Aorta (tissue), 4 donors: ENCODE data around the gene BCL2L2. TPM values are rescaled to one million over a fixed set of nuclear protein-coding genes. Genes with fewer than 3 reads are reported as not detected.

Experiments used
- polyA plus RNA-seq, 2 donors: library from polyadenylated mRNA; stranded (reverse); fragments of 200-250 nt; gene quantifications; one replicate each; pipeline ENCODE4 v1.2.3, GENCODE V29; 2013
- total RNA-seq, 2 donors: library from RNA; stranded (reverse); fragmentation: NEBNext Ultra II Directional; extraction: Animal tissue kit (Norgen Biotek cat#: 25700); gene quantifications; one replicate each; pipeline ENCODE4 v1.2.1, GENCODE V29; 2021
- donor health status: healthy with polysubstance abuse.
- donor health status: Bipolar disorder and iron deficiency.
- donor health status: DM: no; HTN: no; CAD: no.
- donor health status: DM: yes; HTN: yes; CAD: no.

The BCL2L2 gene
- total and polyA plus RNA-seq, 4 donors = 66.1 to 114 (median 69.7) TPM

Other genes with a start within 250 kb of the BCL2L2 start
- gene CDH24, start 249.3 kb upstream of the BCL2L2 start, total RNA-seq = 10 to 100 TPM in 1 of 2 donors, 1 to 10 TPM in 1; 3.4 to 11.4 TPM
- gene CDH24, start 249.3 kb upstream of the BCL2L2 start, polyA plus RNA-seq = 1 to 10 TPM in 1 of 2 donors, not detected in 1; 4.1 TPM
- 100 to 1,000 TPM; 134 to 183 TPM for gene ACIN1, start 211.7 kb upstream of the BCL2L2 start, total RNA-seq
- gene ACIN1, start 211.7 kb upstream of the BCL2L2 start, polyA plus RNA-seq = 100 to 1,000 TPM in 1 of 2 donors, 10 to 100 TPM in 1; 34.1 to 147 TPM
- 10 to 100 TPM; 37.6 to 41.4 TPM for gene C14orf119, start 211.3 kb upstream of the BCL2L2 start, total RNA-seq
- 10 to 100 TPM; 27.8 to 32.2 TPM for gene C14orf119, start 211.3 kb upstream of the BCL2L2 start, polyA plus RNA-seq
- gene CIROP, start 201.8 kb upstream of the BCL2L2 start, total RNA-seq = under 1 TPM in 1 of 2 donors, not detected in 1; 0.18 TPM
- not detected for gene CIROP, start 201.8 kb upstream of the BCL2L2 start, polyA plus RNA-seq
- under 1 TPM; 0.29 to 0.33 TPM for gene CEBPE, start 187.6 kb upstream of the BCL2L2 start, total RNA-seq
- gene CEBPE, start 187.6 kb upstream of the BCL2L2 start, polyA plus RNA-seq = under 1 TPM in 1 of 2 donors, not detected in 1; 0.13 TPM
- 10 to 100 TPM; 20.0 to 31.4 TPM for gene SLC7A8, start 123.2 kb upstream of the BCL2L2 start, total RNA-seq
- 10 to 100 TPM in 1 of 2 donors, 1 to 10 TPM in 1; 8.9 to 11.0 TPM for gene SLC7A8, start 123.2 kb upstream of the BCL2L2 start, polyA plus RNA-seq
- not detected for gene RNF212B, start 68.9 kb upstream of the BCL2L2 start, total RNA-seq
- gene RNF212B, start 68.9 kb upstream of the BCL2L2 start, polyA plus RNA-seq = not detected
- 10 to 100 TPM in 1 of 2 donors, 1 to 10 TPM in 1; 5.8 to 10.6 TPM for gene HOMEZ, start 20.7 kb upstream of the BCL2L2 start, total RNA-seq
- gene HOMEZ, start 20.7 kb upstream of the BCL2L2 start, polyA plus RNA-seq = 1 to 10 TPM; 1.9 to 2.9 TPM
- gene PPP1R3E, start 4.0 kb upstream of the BCL2L2 start, total RNA-seq = 10 to 100 TPM in 1 of 2 donors, 1 to 10 TPM in 1; 9.3 to 13.8 TPM
- gene PPP1R3E, start 4.0 kb upstream of the BCL2L2 start, polyA plus RNA-seq = 10 to 100 TPM in 1 of 2 donors, 1 to 10 TPM in 1; 4.9 to 13.3 TPM
- gene PABPN1, start 14.6 kb downstream of the BCL2L2 start, total RNA-seq = 100 to 1,000 TPM; 106 to 139 TPM
- gene PABPN1, start 14.6 kb downstream of the BCL2L2 start, polyA plus RNA-seq = 100 to 1,000 TPM in 1 of 2 donors, 10 to 100 TPM in 1; 57.0 to 226 TPM
- gene SLC22A17, start 46.1 kb downstream of the BCL2L2 start, total RNA-seq = 10 to 100 TPM; 25.8 to 47.8 TPM
- gene SLC22A17, start 46.1 kb downstream of the BCL2L2 start, polyA plus RNA-seq = 10 to 100 TPM in 1 of 2 donors, 1 to 10 TPM in 1; 7.5 to 85.8 TPM
- 10 to 100 TPM; 19.7 to 24.5 TPM for gene EFS, start 58.3 kb downstream of the BCL2L2 start, total RNA-seq
- 10 to 100 TPM in 1 of 2 donors, 1 to 10 TPM in 1; 5.5 to 36.7 TPM for gene EFS, start 58.3 kb downstream of the BCL2L2 start, polyA plus RNA-seq
- gene IL25, start 66.0 kb downstream of the BCL2L2 start, total RNA-seq = not detected
- not detected for gene IL25, start 66.0 kb downstream of the BCL2L2 start, polyA plus RNA-seq
- gene CMTM5, start 70.2 kb downstream of the BCL2L2 start, total RNA-seq = 1 to 10 TPM in 1 of 2 donors, not detected in 1; 4.1 TPM
- gene CMTM5, start 70.2 kb downstream of the BCL2L2 start, polyA plus RNA-seq = 1 to 10 TPM in 1 of 2 donors, under 1 TPM in 1; 0.50 to 1.5 TPM
- not detected for gene MYH6, start 101.4 kb downstream of the BCL2L2 start, total RNA-seq
- 10 to 100 TPM in 1 of 2 donors, under 1 TPM in 1; 0.67 to 11.5 TPM for gene MYH6, start 101.4 kb downstream of the BCL2L2 start, polyA plus RNA-seq
- gene MYH7, start 128.8 kb downstream of the BCL2L2 start, total RNA-seq = not detected
- gene MYH7, start 128.8 kb downstream of the BCL2L2 start, polyA plus RNA-seq = 1 to 10 TPM in 1 of 2 donors, under 1 TPM in 1; 0.33 to 1.6 TPM
- 10 to 100 TPM; 30.8 to 34.5 TPM for gene NGDN, start 162.9 kb downstream of the BCL2L2 start, total RNA-seq
- 10 to 100 TPM; 36.6 to 41.7 TPM for gene NGDN, start 162.9 kb downstream of the BCL2L2 start, polyA plus RNA-seq
- gene ZFHX2, start 244.9 kb downstream of the BCL2L2 start, total RNA-seq = 1 to 10 TPM; 1.5 to 4.0 TPM
- 1 to 10 TPM in 1 of 2 donors, under 1 TPM in 1; 0.13 to 2.1 TPM for gene ZFHX2, start 244.9 kb downstream of the BCL2L2 start, polyA plus RNA-seq
- 10 to 100 TPM; 13.0 to 13.7 TPM for gene THTPA, start 249.4 kb downstream of the BCL2L2 start, total RNA-seq
- 10 to 100 TPM; 14.0 to 24.0 TPM for gene THTPA, start 249.4 kb downstream of the BCL2L2 start, polyA plus RNA-seq